HS-5 (cell line): ENCODE results near the gene SORCS1.
A peak's percentile ranks its signal among the peaks of the same experiment; 100 is the strongest.

Source experiments
- DNase-seq: peaks from one replicate; pipeline ENCODE4 v3.0.0-alpha.2; 2012; ENCODE audit warnings: low read depth

The SORCS1 gene

GRCh38 chr10:106741006-106741530, 423.4 kb downstream of the SORCS1 start:
- DNase-seq, result no peak

GRCh38 chr10:106740071-106740470, 424.4 kb downstream of the SORCS1 start:
- DNase-seq, result no peak

- no peak for DNase-seq
Measured at GRCh38 chr10:106734220-106734619, 430.3 kb downstream of the SORCS1 start.

GRCh38 chr10:106728232-106728631, 436.3 kb downstream of the SORCS1 start:
- DNase-seq, result no peak

- DNase-seq, result no peak
Measured at GRCh38 chr10:106727170-106727569, 437.3 kb downstream of the SORCS1 start.

GRCh38 chr10:106722524-106722923, 442.0 kb downstream of the SORCS1 start:
- no peak for DNase-seq

GRCh38 chr10:106720683-106721082, 443.8 kb downstream of the SORCS1 start:
- DNase-seq, result no peak

GRCh38 chr10:106716381-106716780, 448.1 kb downstream of the SORCS1 start:
- DNase-seq, result no peak

- DNase-seq, result no peak
Measured at GRCh38 chr10:106714734-106715555, 449.6 kb downstream of the SORCS1 start.

- DNase-seq, result no peak
Measured at GRCh38 chr10:106713846-106714245, 450.7 kb downstream of the SORCS1 start.

GRCh38 chr10:106712988-106713387, 451.5 kb downstream of the SORCS1 start:
- DNase-seq, result no peak

GRCh38 chr10:106711313-106711906, 453.1 kb downstream of the SORCS1 start:
- no peak for DNase-seq

- DNase-seq, result no peak
Measured at GRCh38 chr10:106708506-106708905, 456.0 kb downstream of the SORCS1 start.

- DNase-seq, result no peak
Measured at GRCh38 chr10:106707657-106708056, 456.8 kb downstream of the SORCS1 start.

GRCh38 chr10:106706127-106706526, 458.4 kb downstream of the SORCS1 start:
- no peak for DNase-seq

GRCh38 chr10:106705681-106706100, 458.8 kb downstream of the SORCS1 start:
- DNase-seq, result peak; percentile 42

- DNase-seq, result no peak
Measured at GRCh38 chr10:106696239-106696638, 468.3 kb downstream of the SORCS1 start.

GRCh38 chr10:106694696-106695095, 469.8 kb downstream of the SORCS1 start:
- DNase-seq, result no peak

- DNase-seq, result peak; percentile 6
Measured at GRCh38 chr10:106682175-106682574, 482.3 kb downstream of the SORCS1 start.

- no peak for DNase-seq
Measured at GRCh38 chr10:106680061-106680460, 484.4 kb downstream of the SORCS1 start.

- no peak for DNase-seq
Measured at GRCh38 chr10:106679314-106679713, 485.2 kb downstream of the SORCS1 start.

- DNase-seq, result no peak
Measured at GRCh38 chr10:106672517-106673175, 491.9 kb downstream of the SORCS1 start.

GRCh38 chr10:106661767-106662140, 502.8 kb downstream of the SORCS1 start:
- no peak for DNase-seq
